Ascending aorta (tissue), 2 donors: ENCODE measurements around the gene POU2F2. TPM values are rescaled to one million over a fixed set of nuclear protein-coding genes. Genes with fewer than 3 reads are reported as not detected.

ENCODE experiments used
- DNase-seq, 2 donors: peaks; one replicate each; pipeline ENCODE4 v3.0.0-alpha.2; 2019; ENCODE audit warnings: low spot score in 2 of 2
- H3K27ac ChIP-seq, 2 donors: fragments of 200-600 bp; sonication (generic); one replicate each; pipeline ENCODE4 v1.5.1; 2016 to 2017; ENCODE audit warnings: mild to moderate bottlenecking in 1 of 2
- H3K27me3 ChIP-seq: fragments of 200-600 bp; sonication (generic); one replicate; pipeline ENCODE4 v1.5.1; 2017
- H3K36me3 ChIP-seq, 2 donors: fragments of 200-600 bp; sonication (generic); one replicate each; pipeline ENCODE4 v1.5.1; 2016
- H3K4me1 ChIP-seq, 2 donors: fragments of 200-600 bp; sonication (generic); one replicate each; pipeline ENCODE4 v1.5.1; 2016 to 2017; ENCODE audit warnings: mild to moderate bottlenecking in 1 of 2
- H3K4me3 ChIP-seq, 2 donors: fragments of 200-600 bp; sonication (generic); one replicate each; pipeline ENCODE4 v1.5.1; 2016 to 2017; ENCODE audit warnings: mild to moderate bottlenecking in 1 of 2
- H3K9me3 ChIP-seq, 2 donors: fragments of 200-600 bp; sonication (generic); one replicate each; pipeline ENCODE4 v1.5.1; 2016
- CTCF ChIP-seq, 3 experiments: fragments of 200-600 bp in 2 of 3; fragments of 450-650 bp in 1 of 3; sonication (generic) in 2 of 3; IDR thresholded peaks; one replicate each; pipeline ENCODE4 v1.5.1; 2016 to 2019; ENCODE audit warnings: antibody characterized with exemption in 3 of 3, mild to moderate bottlenecking in 1 of 3, moderate library complexity in 1 of 3
- intact Hi-C: fragments of 100-400 bp; cut with DNase I; formaldehyde crosslinking; loops from one replicate; pipeline ENCODE4 v1.15.1; 2023
- total RNA-seq: library from RNA; depleted of rRNA; stranded (reverse); fragments of >200 nt; gene quantifications from one replicate; pipeline ENCODE4 v1.1.0, GENCODE V29; 2016

Gene POU2F2
- total RNA-seq: not detected

GRCh38 chr19:42132030-42132628 is at the start of gene POU2F2:
TSS of gene POU2F2 (minus strand) at chr19:42132446. CDS start at chr19:42132411, 35 bp downstream.
- no peak for TF ChIP-seq CTCF (IDR thresholded peaks at IDR 0.05)
- peaks cover 3 to 9% of the 10 kb centered on the region in 2 donors for H3K4me1 ChIP-seq
- H3K36me3 ChIP-seq: no peaks in the 10 kb centered on the region
- DNase-seq: peak in 1 of 2 donors; percentile 40
- H3K9me3 ChIP-seq: no peaks in the 10 kb centered on the region
- peak within 1 kb of the TSS; percentile 14 to 51 for H3K4me3 ChIP-seq
- no peak within 1 kb of the TSS for H3K27ac ChIP-seq
- H3K27me3 ChIP-seq: peaks cover 4% of the 10 kb centered on the region
- intact Hi-C loops: loop anchor here (2.0 to 10.0 kb wide), 4 partner anchors 53 to 303 kb away; partner anchors contain the start of gene MEGF8

- no peak overlapping the region for H3K4me3 ChIP-seq
- H3K27ac ChIP-seq: no peak overlapping the region
- H3K9me3 ChIP-seq: no peaks in the 10 kb centered on the region
- H3K36me3 ChIP-seq: no peaks in the 10 kb centered on the region
- intact Hi-C loops: no loop called here
- no peak for TF ChIP-seq CTCF (IDR thresholded peaks at IDR 0.05)
- H3K27me3 ChIP-seq: peaks cover 10% of the 10 kb centered on the region
- no peak for DNase-seq
- H3K4me1 ChIP-seq: peaks cover 5 to 14% of the 10 kb centered on the region in 2 donors
Measured at GRCh38 chr19:42178791-42179674, 46.8 kb upstream of the POU2F2 start.

- DNase-seq: no peak
- Histone ChIP-seq H3K27ac (no peak overlapping the region), H3K4me3 (peak overlapping the region in 1 of 2 donors; percentile 73), H3K4me1 (peaks cover 5 to 14% of the 10 kb centered on the region in 2 donors), H3K36me3 (no peaks in the 10 kb centered on the region), H3K9me3 (no peaks in the 10 kb centered on the region), H3K27me3 (peaks cover 12% of the 10 kb centered on the region)
- intact Hi-C loops: no loop called here
- no peak for TF ChIP-seq CTCF (IDR thresholded peaks at IDR 0.05)
Measured at GRCh38 chr19:42177686-42178019, 45.4 kb upstream of the POU2F2 start.

- H3K36me3 ChIP-seq: no peaks in the 10 kb centered on the region
- DNase-seq: peak in 1 of 2 donors; percentile 74
- no peaks in the 10 kb centered on the region for H3K9me3 ChIP-seq
- peaks cover 5 to 14% of the 10 kb centered on the region in 2 donors for H3K4me1 ChIP-seq
- no peak overlapping the region for H3K27ac ChIP-seq
- peaks cover 12% of the 10 kb centered on the region for H3K27me3 ChIP-seq
- peak overlapping the region; percentile 55 to 73 for H3K4me3 ChIP-seq
- TF ChIP-seq CTCF (IDR thresholded peaks at IDR 0.05): peak in 2 of 3 experiments; percentile 18 to 42
- intact Hi-C loops: no loop called here
Measured at GRCh38 chr19:42176990-42177685, 44.9 kb upstream of the POU2F2 start.

GRCh38 chr19:42176649-42176989 is 44.4 kb upstream of the POU2F2 start:
- Histone ChIP-seq H3K27me3 (peaks cover 12% of the 10 kb centered on the region), H3K27ac (peak overlapping the region in 1 of 2 donors; percentile 13)
- intact Hi-C loops: no loop called here

More at GRCh38 chr19:42176649-42176989, 44.4 kb upstream of the POU2F2 start:
- H3K4me1 ChIP-seq: peaks cover 5 to 14% of the 10 kb centered on the region in 2 donors
- H3K9me3 ChIP-seq: no peaks in the 10 kb centered on the region
- no peak for TF ChIP-seq CTCF (IDR thresholded peaks at IDR 0.05)
- DNase-seq: no peak
- H3K4me3 ChIP-seq: peak overlapping the region; percentile 55 to 73
- H3K36me3 ChIP-seq: no peaks in the 10 kb centered on the region
